ENCODE measurements around the gene ELAPOR1. TPM values are rescaled to one million over a fixed set of nuclear protein-coding genes. Genes with fewer than 3 reads are reported as not detected.

Gene ELAPOR1
- total RNA-seq, 1 donor from 2014 or later = 1.2 TPM

DNA sequence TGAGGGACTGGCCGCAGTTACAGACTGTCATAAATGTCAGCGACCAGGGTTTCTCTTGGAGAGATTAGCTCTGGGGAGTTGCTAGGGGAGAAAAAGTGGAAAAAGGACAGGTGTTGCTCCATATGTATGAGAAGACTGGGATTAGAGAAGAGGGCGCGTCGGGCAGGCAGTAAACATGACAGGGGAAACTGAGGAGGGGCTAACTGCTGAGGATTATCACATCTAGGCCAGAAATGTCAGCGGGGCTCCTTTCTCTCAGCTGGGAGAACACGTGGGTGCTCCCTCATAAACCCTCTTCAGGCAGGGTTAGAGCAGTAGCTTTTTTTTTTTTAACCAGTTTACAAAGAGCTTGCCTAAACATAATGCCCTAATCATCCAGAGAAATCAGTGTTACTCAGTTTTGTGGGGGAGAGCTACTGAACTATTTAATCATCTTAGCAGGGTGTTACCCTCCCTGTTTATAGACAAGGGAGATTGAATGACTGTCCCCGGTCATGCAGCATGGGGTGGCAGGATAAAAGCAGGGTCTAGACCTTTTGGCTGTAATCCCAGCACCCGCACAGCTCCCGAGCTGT, 35.2 kb downstream of the ELAPOR1 start:
- Histone ChIP-seq H3K4me1 (ENCODE audit: insufficient read depth, low read length) (peaks cover 16% of the 10 kb centered on the region), H3K27me3 (ENCODE audit: insufficient read depth, low read length) (no peaks in the 10 kb centered on the region), H2AFZ (ENCODE audit: low read depth, low read length) (no peak overlapping the region), H3K36me3 (ENCODE audit: insufficient read depth, low read length) (no peaks in the 10 kb centered on the region), H3K4me2 (ENCODE audit: low read length) (no peak overlapping the region), H3K27ac (ENCODE audit: low read depth, low read length) (no peak overlapping the region), H4K20me1 (ENCODE audit: insufficient read depth, low read length) (no peaks in the 10 kb centered on the region), H3K9me3 (ENCODE audit: insufficient read depth, low read depth, low read length) (no peaks in the 10 kb centered on the region), H3K9ac (ENCODE audit: low read length) (no peak overlapping the region), H3K4me3 (ENCODE audit: insufficient read depth, low read depth, low read length) (no peak overlapping the region), H3K79me2 (ENCODE audit: insufficient read depth, low read length) (no peaks in the 10 kb centered on the region)
- DNase-seq (ENCODE audit: low read depth) (no peak), FAIRE-seq (no peak)
- no peaks in the 10 kb centered on the region for H3K27me3 Mint-ChIP-seq (ENCODE audit: low read depth, unreplicated experiment)
- H3K27ac Mint-ChIP-seq (ENCODE audit: unreplicated experiment) = no peak overlapping the region
- TF ChIP-seq, protein P1, sequence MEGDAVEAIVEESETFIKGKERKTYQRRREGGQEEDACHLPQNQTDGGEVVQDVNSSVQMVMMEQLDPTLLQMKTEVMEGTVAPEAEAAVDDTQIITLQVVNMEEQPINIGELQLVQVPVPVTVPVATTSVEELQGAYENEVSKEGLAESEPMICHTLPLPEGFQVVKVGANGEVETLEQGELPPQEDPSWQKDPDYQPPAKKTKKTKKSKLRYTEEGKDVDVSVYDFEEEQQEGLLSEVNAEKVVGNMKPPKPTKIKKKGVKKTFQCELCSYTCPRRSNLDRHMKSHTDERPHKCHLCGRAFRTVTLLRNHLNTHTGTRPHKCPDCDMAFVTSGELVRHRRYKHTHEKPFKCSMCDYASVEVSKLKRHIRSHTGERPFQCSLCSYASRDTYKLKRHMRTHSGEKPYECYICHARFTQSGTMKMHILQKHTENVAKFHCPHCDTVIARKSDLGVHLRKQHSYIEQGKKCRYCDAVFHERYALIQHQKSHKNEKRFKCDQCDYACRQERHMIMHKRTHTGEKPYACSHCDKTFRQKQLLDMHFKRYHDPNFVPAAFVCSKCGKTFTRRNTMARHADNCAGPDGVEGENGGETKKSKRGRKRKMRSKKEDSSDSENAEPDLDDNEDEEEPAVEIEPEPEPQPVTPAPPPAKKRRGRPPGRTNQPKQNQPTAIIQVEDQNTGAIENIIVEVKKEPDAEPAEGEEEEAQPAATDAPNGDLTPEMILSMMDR (IDR thresholded peaks at IDR 0.05; ENCODE audit: insufficient read depth, low read depth, low read length) = no peak
- TF ChIP-seq EZH2 (IDR thresholded peaks at IDR 0.05; ENCODE audit: insufficient read depth, low read length) = no peak
- no peaks in the 10 kb centered on the region for H3K9me3 Mint-ChIP-seq (ENCODE audit: unreplicated experiment)
- no peaks in the 10 kb centered on the region for H3K36me3 Mint-ChIP-seq (ENCODE audit: low read depth, unreplicated experiment)
- H3K4me1 Mint-ChIP-seq (ENCODE audit: low read depth, unreplicated experiment) = peaks cover 22% of the 10 kb centered on the region
- H3K4me3 Mint-ChIP-seq (ENCODE audit: unreplicated experiment) = no peak overlapping the region

DNA sequence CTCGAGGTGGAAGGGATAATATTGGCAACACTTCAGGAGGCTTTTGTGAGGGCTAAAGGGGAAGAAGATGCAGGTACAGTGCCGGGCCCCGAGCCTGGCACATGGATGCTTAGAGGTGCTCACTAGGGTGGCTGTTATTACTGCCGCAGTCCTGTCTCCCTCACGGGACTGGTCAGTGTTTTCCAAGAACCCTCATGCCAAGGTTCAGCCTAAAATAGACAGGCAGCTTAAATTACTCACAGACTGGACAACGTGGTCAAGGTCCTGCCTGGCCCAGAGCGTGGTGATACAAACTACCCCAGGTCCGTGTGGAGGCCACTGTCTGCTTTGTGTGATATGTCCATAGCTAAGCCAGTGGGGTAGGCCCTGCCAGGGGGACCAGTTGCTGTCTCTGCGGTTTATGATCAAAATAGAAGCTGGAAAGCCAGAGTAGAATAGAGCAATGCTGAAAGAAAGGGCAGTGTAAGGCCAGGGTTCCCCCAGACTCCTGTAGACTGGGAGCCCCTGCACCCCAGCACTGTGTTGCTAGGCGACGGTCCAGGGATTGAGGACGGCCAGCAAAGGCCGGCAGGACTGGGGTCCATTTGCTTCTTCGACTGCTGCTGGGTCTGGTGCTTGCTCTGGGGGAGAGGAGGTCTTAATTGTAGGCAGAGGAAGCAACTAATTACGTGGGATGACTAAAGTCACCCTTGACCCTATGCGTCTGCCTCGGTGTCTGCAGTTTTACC, 36.1 kb downstream of the ELAPOR1 start:
- H3K36me3 ChIP-seq (ENCODE audit: insufficient read depth, low read length) = no peaks in the 10 kb centered on the region
- no peak overlapping the region for H3K9ac ChIP-seq (ENCODE audit: low read length)
- peaks cover 16% of the 10 kb centered on the region for H3K4me1 ChIP-seq (ENCODE audit: insufficient read depth, low read length)
- H3K27ac ChIP-seq (ENCODE audit: low read depth, low read length) = no peak overlapping the region
- no peaks in the 10 kb centered on the region for H4K20me1 ChIP-seq (ENCODE audit: insufficient read depth, low read length)
- no peaks in the 10 kb centered on the region for H3K9me3 ChIP-seq (ENCODE audit: insufficient read depth, low read depth, low read length)
- H3K4me3 ChIP-seq (ENCODE audit: insufficient read depth, low read depth, low read length) = no peak overlapping the region
- Mint-ChIP-seq H3K27ac (ENCODE audit: unreplicated experiment) (peak overlapping the region; percentile 72), H3K4me1 (ENCODE audit: low read depth, unreplicated experiment) (peaks cover 22% of the 10 kb centered on the region), H3K36me3 (ENCODE audit: low read depth, unreplicated experiment) (no peaks in the 10 kb centered on the region), H3K4me3 (ENCODE audit: unreplicated experiment) (no peak overlapping the region), H3K9me3 (ENCODE audit: unreplicated experiment) (no peaks in the 10 kb centered on the region), H3K27me3 (ENCODE audit: low read depth, unreplicated experiment) (no peaks in the 10 kb centered on the region)
- no peaks in the 10 kb centered on the region for H3K27me3 ChIP-seq (ENCODE audit: insufficient read depth, low read length)
- no peak overlapping the region for H3K4me2 ChIP-seq (ENCODE audit: low read length)
- no peak for DNase-seq (ENCODE audit: low read depth)
- FAIRE-seq = no peak
- no peak for TF ChIP-seq EZH2 (IDR thresholded peaks at IDR 0.05; ENCODE audit: insufficient read depth, low read length)
- TF ChIP-seq, protein P1 (IDR thresholded peaks at IDR 0.05; ENCODE audit: insufficient read depth, low read depth, low read length) = no peak
- H2AFZ ChIP-seq (ENCODE audit: low read depth, low read length) = peak overlapping the region; percentile 51
- H3K79me2 ChIP-seq (ENCODE audit: insufficient read depth, low read length) = no peaks in the 10 kb centered on the region
